ENCODE results near the gene ACO2.
A peak's percentile ranks its signal among the peaks of the same experiment; 100 is the strongest.

Gene ACO2

DNA sequence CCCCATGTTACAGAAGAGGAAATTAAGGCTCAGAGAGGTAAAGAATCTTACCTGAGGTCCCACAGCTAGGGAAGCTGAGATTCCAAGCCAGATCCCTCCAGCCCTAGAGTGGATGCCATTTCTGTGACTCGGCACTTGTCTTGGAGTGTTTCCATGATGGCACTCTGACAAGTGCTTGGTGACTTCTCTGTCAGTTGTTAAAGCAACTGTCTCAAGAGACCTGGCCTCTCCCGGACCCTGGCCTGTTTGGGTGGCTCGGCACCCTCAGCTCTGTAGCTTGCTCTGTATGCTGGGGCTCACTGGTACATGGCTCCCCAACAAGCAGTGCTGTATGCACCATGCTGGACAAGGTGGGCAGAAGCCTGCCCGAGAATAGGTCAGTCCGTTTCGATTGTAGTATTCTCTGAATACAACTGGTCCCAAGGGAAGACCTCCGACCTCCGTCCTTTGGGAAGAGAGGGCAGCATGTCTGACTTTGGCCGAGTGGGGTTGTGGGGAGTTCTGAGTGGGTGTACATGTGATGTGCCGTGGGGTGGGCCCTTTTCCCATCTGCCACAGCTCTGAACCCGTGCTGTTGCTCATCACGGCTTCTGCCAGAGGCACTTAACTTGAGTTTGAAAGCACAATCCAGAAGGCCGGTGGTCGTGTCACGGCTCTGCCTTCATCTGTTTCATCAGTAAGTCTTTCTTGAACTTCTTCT lies 12.4 kb downstream of the ACO2 start:
- peaks cover 57% of the 10 kb centered on the region for H3K4me1 ChIP-seq (ENCODE audit: control insufficient read depth, low read length)
- H3K27ac ChIP-seq (ENCODE audit: low read depth, low read length), result no peak overlapping the region
- peaks cover 18% of the 10 kb centered on the region; the same call in 1 of the 2 replicates for H4K20me1 ChIP-seq (ENCODE audit: control insufficient read depth, insufficient read depth, low read depth, low read length)

DNA sequence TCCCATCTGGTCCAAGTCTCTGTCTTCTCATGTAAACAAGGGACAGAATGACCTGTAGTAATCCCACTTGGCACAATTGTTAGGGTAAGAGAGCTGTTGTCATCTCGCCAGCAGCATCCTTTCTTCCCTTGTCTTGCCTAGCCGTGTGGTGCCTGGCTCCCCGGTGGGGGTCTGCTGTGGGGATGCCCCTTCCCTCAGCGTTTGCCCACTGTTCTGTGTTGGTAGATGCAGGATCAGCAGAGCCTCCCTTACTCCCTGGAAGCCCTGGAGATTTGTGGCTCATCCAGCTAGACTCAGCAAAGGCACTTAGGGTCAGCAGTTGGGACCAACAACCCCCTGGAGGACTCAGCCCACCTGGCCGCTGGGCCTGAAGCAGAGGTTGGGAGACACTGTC lies 13.0 kb downstream of the ACO2 start:
- Histone ChIP-seq H3F3A (ENCODE audit: control insufficient read depth, insufficient read depth) (peaks cover 3% of the 10 kb centered on the region), H3K4me2 (ENCODE audit: low read length) (peak overlapping the region; percentile 39), H3K4me3 (ENCODE audit: low read length) (no peak overlapping the region), H3K4me1 (ENCODE audit: control insufficient read depth, low read length) (peaks cover 57% of the 10 kb centered on the region), H3K79me2 (ENCODE audit: control insufficient read depth, low read length) (peaks cover 93% of the 10 kb centered on the region), H3K27ac (ENCODE audit: low read depth, low read length) (no peak overlapping the region), H3K9me3 (ENCODE audit: control insufficient read depth, insufficient read depth, low read length) (no peaks in the 10 kb centered on the region), H3K27me3 (ENCODE audit: control insufficient read depth, low read length) (no peaks in the 10 kb centered on the region), H3K36me3 (ENCODE audit: control insufficient read depth, low read length) (peaks cover 44% of the 10 kb centered on the region), H4K20me1 (ENCODE audit: control insufficient read depth, insufficient read depth, low read depth, low read length) (peaks cover 18% of the 10 kb centered on the region; the same call in 1 of the 2 replicates), H3K9me2 (replicated peaks; ENCODE audit: control insufficient read depth, low read length) (no peaks in the 10 kb centered on the region)
- no peak for TF ChIP-seq EZH2phosphoT487 (IDR thresholded peaks at IDR 0.05; ENCODE audit: borderline replicate concordance, low read length)
- TF ChIP-seq, protein P1, sequence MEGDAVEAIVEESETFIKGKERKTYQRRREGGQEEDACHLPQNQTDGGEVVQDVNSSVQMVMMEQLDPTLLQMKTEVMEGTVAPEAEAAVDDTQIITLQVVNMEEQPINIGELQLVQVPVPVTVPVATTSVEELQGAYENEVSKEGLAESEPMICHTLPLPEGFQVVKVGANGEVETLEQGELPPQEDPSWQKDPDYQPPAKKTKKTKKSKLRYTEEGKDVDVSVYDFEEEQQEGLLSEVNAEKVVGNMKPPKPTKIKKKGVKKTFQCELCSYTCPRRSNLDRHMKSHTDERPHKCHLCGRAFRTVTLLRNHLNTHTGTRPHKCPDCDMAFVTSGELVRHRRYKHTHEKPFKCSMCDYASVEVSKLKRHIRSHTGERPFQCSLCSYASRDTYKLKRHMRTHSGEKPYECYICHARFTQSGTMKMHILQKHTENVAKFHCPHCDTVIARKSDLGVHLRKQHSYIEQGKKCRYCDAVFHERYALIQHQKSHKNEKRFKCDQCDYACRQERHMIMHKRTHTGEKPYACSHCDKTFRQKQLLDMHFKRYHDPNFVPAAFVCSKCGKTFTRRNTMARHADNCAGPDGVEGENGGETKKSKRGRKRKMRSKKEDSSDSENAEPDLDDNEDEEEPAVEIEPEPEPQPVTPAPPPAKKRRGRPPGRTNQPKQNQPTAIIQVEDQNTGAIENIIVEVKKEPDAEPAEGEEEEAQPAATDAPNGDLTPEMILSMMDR (IDR thresholded peaks at IDR 0.05; ENCODE audit: low read depth, low read length, poor library complexity, severe bottlenecking), result no peak

More for the DNA sequence above, 12.4 kb downstream of the ACO2 start:
- Histone ChIP-seq H3K36me3 (ENCODE audit: control insufficient read depth, low read length) (peaks cover 44% of the 10 kb centered on the region), H3F3A (ENCODE audit: control insufficient read depth, insufficient read depth) (peaks cover 3% of the 10 kb centered on the region), H3K9me3 (ENCODE audit: control insufficient read depth, insufficient read depth, low read length) (no peaks in the 10 kb centered on the region), H3K4me2 (ENCODE audit: low read length) (peak overlapping the region; percentile 39; the same call in 1 of the 2 replicates), H3K27me3 (ENCODE audit: control insufficient read depth, low read length) (no peaks in the 10 kb centered on the region), H3K9me2 (replicated peaks; ENCODE audit: control insufficient read depth, low read length) (no peaks in the 10 kb centered on the region), H3K4me3 (ENCODE audit: low read length) (no peak overlapping the region), H3K79me2 (ENCODE audit: control insufficient read depth, low read length) (peaks cover 95% of the 10 kb centered on the region)
- TF ChIP-seq, protein P1 (IDR thresholded peaks at IDR 0.05; ENCODE audit: low read depth, low read length, poor library complexity, severe bottlenecking), result no peak
- TF ChIP-seq EZH2phosphoT487 (IDR thresholded peaks at IDR 0.05; ENCODE audit: borderline replicate concordance, low read length), result no peak

DNA sequence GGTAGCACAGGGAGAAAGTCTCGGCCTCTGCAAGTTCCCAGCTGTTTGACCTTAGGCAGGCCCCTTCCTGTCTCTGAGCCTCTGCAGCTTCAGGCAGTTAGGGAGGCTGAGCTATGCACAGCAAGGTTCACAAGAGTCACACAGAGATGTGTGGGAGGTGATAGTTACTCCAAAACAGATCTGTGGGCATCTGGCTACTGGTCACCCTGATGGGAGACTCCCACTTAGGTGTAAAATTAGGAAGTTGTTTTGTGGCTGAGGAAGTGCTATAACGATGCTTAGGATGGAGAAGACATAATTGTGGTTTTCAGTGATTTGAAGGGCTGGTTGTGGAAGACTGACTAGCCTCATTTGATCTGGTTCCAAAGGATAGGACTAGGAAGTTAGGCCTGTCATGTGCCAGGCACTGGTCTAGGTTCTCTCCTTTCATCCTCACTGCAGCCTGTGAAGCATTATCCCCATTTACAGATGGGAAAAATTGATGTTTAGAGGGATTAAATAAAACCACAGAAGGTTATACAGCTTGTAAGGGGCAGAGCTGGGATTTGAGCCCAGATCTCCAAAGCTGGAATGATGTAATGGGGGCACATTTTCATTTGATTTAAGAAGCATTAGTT lies 13.5 kb downstream of the ACO2 start:
- H3K4me2 ChIP-seq (ENCODE audit: low read length), result peak overlapping the region; percentile 39
- peaks cover 42% of the 10 kb centered on the region for H3K36me3 ChIP-seq (ENCODE audit: control insufficient read depth, low read length)
- no peaks in the 10 kb centered on the region for H3K9me2 ChIP-seq (replicated peaks; ENCODE audit: control insufficient read depth, low read length)
- H3K4me3 ChIP-seq (ENCODE audit: low read length), result no peak overlapping the region
- H4K20me1 ChIP-seq (ENCODE audit: control insufficient read depth, insufficient read depth, low read depth, low read length), result peaks cover 18% of the 10 kb centered on the region; the same call in 1 of the 2 replicates
- no peaks in the 10 kb centered on the region for H3K9me3 ChIP-seq (ENCODE audit: control insufficient read depth, insufficient read depth, low read length)
- peaks cover 54% of the 10 kb centered on the region for H3K4me1 ChIP-seq (ENCODE audit: control insufficient read depth, low read length)
- TF ChIP-seq, protein P1 (IDR thresholded peaks at IDR 0.05; ENCODE audit: low read depth, low read length, poor library complexity, severe bottlenecking), result no peak
- no peak for TF ChIP-seq EZH2phosphoT487 (IDR thresholded peaks at IDR 0.05; ENCODE audit: borderline replicate concordance, low read length)
- peaks cover 3% of the 10 kb centered on the region for H3F3A ChIP-seq (ENCODE audit: control insufficient read depth, insufficient read depth)
- peaks cover 95% of the 10 kb centered on the region for H3K79me2 ChIP-seq (ENCODE audit: control insufficient read depth, low read length)
- no peak overlapping the region for H3K27ac ChIP-seq (ENCODE audit: low read depth, low read length)
- no peaks in the 10 kb centered on the region for H3K27me3 ChIP-seq (ENCODE audit: control insufficient read depth, low read length)
